HFF-Myc (cell line): ENCODE measurements around the gene CDRT4.
A peak's percentile ranks its signal among the peaks of the same experiment; 100 is the strongest.

Experiments used
- DNase-seq: peaks from one replicate; pipeline ENCODE4 v3.0.0-alpha.2; 2011; ENCODE audit warnings: low read depth; ENCODE audit errors: extremely low read depth
- H3K4me3 ChIP-seq: replicated peaks from 2 replicates; pipeline ENCODE4 v1.5.1; 2011; ENCODE audit warnings: low read depth, mild to moderate bottlenecking, control low read depth, low read length
- CTCF ChIP-seq: IDR thresholded peaks from 2 replicates; pipeline ENCODE4 v1.5.1; 2012; ENCODE audit warnings: mild to moderate bottlenecking, low read depth, low read length, control low read depth; ENCODE audit errors: missing control alignments

The CDRT4 gene

GRCh38 chr17:15436473-15437302, 30.7 kb downstream of the CDRT4 start:
- H3K4me3 ChIP-seq = no peak overlapping the region
- peak; percentile 60 for TF ChIP-seq CTCF
- peak; percentile 52 for DNase-seq

- DNase-seq = no peak
- no peak overlapping the region for H3K4me3 ChIP-seq
- no peak for TF ChIP-seq CTCF
Observed at GRCh38 chr17:15434956-15435355, 32.5 kb downstream of the CDRT4 start.

GRCh38 chr17:15432807-15433611, 34.4 kb downstream of the CDRT4 start:
- no peak overlapping the region for H3K4me3 ChIP-seq
- no peak for TF ChIP-seq CTCF
- DNase-seq = peak; percentile 74

- no peak for DNase-seq
- H3K4me3 ChIP-seq = no peak overlapping the region
- TF ChIP-seq CTCF = no peak
Observed at GRCh38 chr17:15431766-15432165, 35.7 kb downstream of the CDRT4 start.

- no peak for TF ChIP-seq CTCF
- no peak for DNase-seq
- no peak overlapping the region for H3K4me3 ChIP-seq
Observed at GRCh38 chr17:15431196-15431595, 36.2 kb downstream of the CDRT4 start.

- DNase-seq = no peak
- H3K4me3 ChIP-seq = no peak overlapping the region
- TF ChIP-seq CTCF = no peak
Observed at GRCh38 chr17:15424521-15424920, 42.9 kb downstream of the CDRT4 start.
